A549 (cell line): ENCODE data around the gene SGTA. TPM values are rescaled to one million over a fixed set of nuclear protein-coding genes. Genes with fewer than 3 reads are reported as not detected.

Experiments
- ATAC-seq, 2 experiments: fragments of 200-7000 bp in 1 of 2; fragments of >200 bp in 1 of 2; cut with Nextera tagmentation in 1 of 2; cut with Tn5 transposase in 1 of 2; 3 replicates each; pipeline versions ENCODE4 v1.8.0 to v1.9.1; 2018 to 2020; ENCODE audit warnings: mild to moderate bottlenecking in 1 of 2, moderate library complexity in 1 of 2
- CTCF ChIA-PET: fragments of 300-600 bp; sonication (Branson Sonifier 250); formaldehyde crosslinking; extraction: SDS; loops from one replicate; lab custom pipeline; 2021; ENCODE audit warnings: antibody characterized with exemption, inconsistent platforms; lab: Yijun Ruan, JAX
- POLR2A ChIA-PET: fragments of 350-600 bp; formaldehyde crosslinking; extraction: SDS; loops from one replicate; lab custom pipeline; 2021; ENCODE audit warnings: antibody characterized with exemption, inconsistent platforms; lab: Yijun Ruan, JAX
- DNase-seq, 2 experiments: peaks; one replicate each; pipeline versions ENCODE4 v3.0.0 to v3.0.0-alpha.2; 2011 to 2016; ENCODE audit warnings: low read depth in 1 of 2, low spot score in 1 of 2
- FAIRE-seq: peaks from 2 replicates; lab custom pipeline; 2011; peaks lifted over from hg19 to GRCh38; lab: Jason Lieb, UNC
- H3K27ac ChIP-seq, 2 experiments: fragments of >200 bp; sonication (Bioruptor Twin); formaldehyde crosslinking; 3 replicates each; pipeline ENCODE4 v1.5.1; 2016 to 2017
- H3K4me1 ChIP-seq: fragments of >200 bp; sonication (Bioruptor Twin); formaldehyde crosslinking; 3 replicates; pipeline ENCODE4 v1.6.1; 2016
- H3K4me2 ChIP-seq: fragments of >200 bp; sonication (Bioruptor Twin); formaldehyde crosslinking; 3 replicates; pipeline ENCODE4 v1.6.1; 2016
- H3K4me3 ChIP-seq: fragments of >200 bp; sonication (Bioruptor Twin); formaldehyde crosslinking; 3 replicates; pipeline ENCODE4 v1.5.1; 2016
- H3K9me3 ChIP-seq: fragments of >200 bp; sonication (Bioruptor Twin); formaldehyde crosslinking; 3 replicates; pipeline ENCODE4 v1.6.1; 2016
- ATOH8 ChIP-seq: fragments of 250-450 bp; sonication (Bioruptor Pico); IDR thresholded peaks from 2 replicates; pipeline ENCODE4 v1.5.0; 2020; ENCODE audit warnings: low read depth, mild to moderate bottlenecking, moderate library complexity
- BHLHE40 ChIP-seq: IDR thresholded peaks from 2 replicates; pipeline ENCODE4 v1.6.1; 2012; ENCODE audit warnings: low read depth, low read length, inconsistent platforms
- CEBPB ChIP-seq, 2 experiments: fragments of >200 bp in 1 of 2; sonication (Bioruptor Twin) in 1 of 2; formaldehyde crosslinking in 1 of 2; IDR thresholded peaks; 2 replicates each; pipeline ENCODE4 v1.6.1; 2012 to 2016
- CHD2 ChIP-seq: fragments of 150-350 bp; IDR thresholded peaks from 2 replicates; pipeline ENCODE4 v1.6.1; 2014; ENCODE audit warnings: low read length; ENCODE audit not compliant: partially characterized antibody
- CTCF ChIP-seq: fragments of >200 bp; sonication (Bioruptor Twin); formaldehyde crosslinking; IDR thresholded peaks from 3 replicates; pipeline ENCODE4 v1.5.1; 2016
- EHMT2 ChIP-seq: fragments of 200-600 bp; sonication (generic); IDR thresholded peaks from 2 replicates; pipeline ENCODE4 v1.6.1; 2016; ENCODE audit warnings: antibody characterized with exemption, low read depth, mild to moderate bottlenecking, moderate library complexity
- ESRRA ChIP-seq: fragments of 150-350 bp; IDR thresholded peaks from 2 replicates; pipeline ENCODE4 v1.6.1; 2014; ENCODE audit warnings: mild to moderate bottlenecking, low read length, borderline replicate concordance
- FOSL2 ChIP-seq, 2 experiments: fragments of 450-650 bp in 1 of 2; fragments of >200 bp in 1 of 2; sonication (Bioruptor Twin) in 1 of 2; formaldehyde crosslinking; IDR thresholded peaks; 2 replicates each; pipeline versions ENCODE4 v1.5.0 to v1.6.1; 2016 to 2020; ENCODE audit warnings: mild to moderate bottlenecking in 1 of 2, moderate library complexity in 1 of 2
- JUNB ChIP-seq: fragments of >200 bp; sonication (Bioruptor Twin); formaldehyde crosslinking; IDR thresholded peaks from 2 replicates; pipeline ENCODE4 v1.6.1; 2016
- KDM1A ChIP-seq: fragments of 200-600 bp; sonication (generic); IDR thresholded peaks from 2 replicates; pipeline ENCODE4 v1.6.1; 2016; ENCODE audit warnings: low read depth, mild to moderate bottlenecking
- KDM5A ChIP-seq: fragments of 200-600 bp; sonication (generic); IDR thresholded peaks from 2 replicates; pipeline ENCODE4 v1.6.1; 2016; ENCODE audit warnings: antibody characterized with exemption, mild to moderate bottlenecking
- NFE2L2 ChIP-seq: fragments of 150-350 bp; conservative IDR thresholded peaks from 2 replicates; pipeline ENCODE4 v1.6.1; 2014; ENCODE audit warnings: low read length
- NPAS2 ChIP-seq: fragments of 250-450 bp; sonication (Bioruptor Pico); IDR thresholded peaks from 2 replicates; pipeline ENCODE4 v1.8.0; 2022; ENCODE audit warnings: mild to moderate bottlenecking, moderate library complexity, borderline replicate concordance
- POLR2A ChIP-seq: IDR thresholded peaks from 2 replicates; pipeline ENCODE4 v1.6.1; 2012; ENCODE audit warnings: mild to moderate bottlenecking, low read length
- POLR2AphosphoS2 ChIP-seq: conservative IDR thresholded peaks from 2 replicates; pipeline ENCODE4 v1.6.1; 2012; ENCODE audit warnings: low read length, improper control_type of control experiment, inconsistent platforms
- RARB ChIP-seq: fragments of 250-450 bp; sonication (Bioruptor Pico); IDR thresholded peaks from 2 replicates; pipeline ENCODE4 v1.8.0; 2021; ENCODE audit warnings: mild to moderate bottlenecking, moderate library complexity
- REST ChIP-seq: fragments of 200-600 bp; sonication (generic); IDR thresholded peaks from 2 replicates; pipeline ENCODE4 v1.6.1; 2016; ENCODE audit warnings: antibody characterized with exemption, mild to moderate bottlenecking, moderate library complexity
- RNF2 ChIP-seq: fragments of 200-600 bp; sonication (generic); IDR thresholded peaks from 2 replicates; pipeline ENCODE4 v1.6.1; 2016; ENCODE audit warnings: low read depth, mild to moderate bottlenecking, antibody characterized with exemption, moderate library complexity, borderline replicate concordance
- SMC3 ChIP-seq: fragments of >200 bp; sonication (Bioruptor Twin); formaldehyde crosslinking; IDR thresholded peaks from 3 replicates; pipeline ENCODE4 v1.6.1; 2018; ENCODE audit warnings: inconsistent platforms
- SREBF2 ChIP-seq: fragments of 450-650 bp; IDR thresholded peaks from 2 replicates; pipeline ENCODE4 v1.6.1; 2014; ENCODE audit warnings: mild to moderate bottlenecking, moderate library complexity
- TP53 ChIP-seq: fragments of 250-450 bp; sonication (Bioruptor Pico); IDR thresholded peaks from 2 replicates; pipeline ENCODE4 v1.5.0; 2021; ENCODE audit warnings: mild to moderate bottlenecking, moderate library complexity
- ZC3H11A ChIP-seq: fragments of 450-650 bp; IDR thresholded peaks from 2 replicates; pipeline ENCODE4 v1.6.1; 2014; ENCODE audit warnings: antibody characterized with exemption, mild to moderate bottlenecking
- ZFP36 ChIP-seq: fragments of 450-650 bp; IDR thresholded peaks from 2 replicates; pipeline ENCODE4 v1.6.1; 2014; ENCODE audit warnings: borderline replicate concordance; ENCODE audit not compliant: partially characterized antibody
- WGBS: methylation state at CpG from one replicate; pipeline ENCODE4 v1.1.6; 2017; ENCODE audit errors: missing lambda C conversion rate; 5-methylcytosine and 5-hydroxymethylcytosine counted together
- polyA plus RNA-seq, 4 experiments: library from polyadenylated mRNA; depleted of rRNA in 3 of 4; stranded (reverse); fragments of >200 nt; fragmentation: RNase III in 1 of 4; extraction: RNeasy Plus Mini Kit Qiagen cat#74134 plus additional on column Dnase treatment in 1 of 4; gene quantifications; 2 replicates in 3 of 4; 3 replicates in 1 of 4; pipeline ENCODE4 v1.2.3, GENCODE V29; 2011 to 2017
- TF ChIP-seq, protein P1 (sequence below): fragments of 250-450 bp; sonication (Bioruptor Pico); IDR thresholded peaks from 2 replicates; pipeline ENCODE4 v1.5.0; 2021; ENCODE audit warnings: mild to moderate bottlenecking, moderate library complexity, borderline replicate concordance
- TF ChIP-seq, protein P2 (sequence below): fragments of 150-350 bp; IDR thresholded peaks from 2 replicates; pipeline ENCODE4 v1.6.1; 2014; ENCODE audit warnings: low read depth, mild to moderate bottlenecking, low read length

SGTA gene
- polyA plus RNA-seq, 2 of the 4 experiments (the other 2 are of a cell fraction), result 39.1 to 48.0 TPM

DNA sequence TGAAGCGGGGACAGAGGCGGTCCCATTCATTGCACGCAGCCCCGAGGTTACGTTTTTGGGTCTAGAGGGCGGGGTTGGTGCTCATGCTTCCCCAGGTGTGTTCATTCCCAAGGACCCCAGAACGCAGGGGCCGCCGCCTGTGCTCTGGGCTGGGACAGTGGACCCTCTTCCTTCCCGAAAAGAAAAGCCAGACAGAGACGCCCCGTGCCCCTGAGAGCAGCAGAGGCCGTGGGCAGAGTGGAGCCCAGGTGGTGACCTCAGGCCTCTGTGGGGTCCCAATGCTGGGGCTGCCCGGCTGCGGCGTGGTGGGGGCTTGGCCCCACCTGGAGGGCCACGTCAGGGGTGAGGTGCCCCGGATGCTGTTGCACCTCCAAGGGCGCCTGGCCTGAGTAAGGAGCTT, 15.4 kb downstream of the SGTA start:
- ATAC-seq, result no peak
- Histone ChIP-seq H3K4me3 (no peak overlapping the region), H3K4me2 (no peak overlapping the region), H3K9me3 (no peaks in the 10 kb centered on the region), H3K4me1 (no peaks in the 10 kb centered on the region), H3K27ac (no peak overlapping the region)
- CTCF ChIA-PET, result no interaction called here
- FAIRE-seq, result no peak
- no peak for DNase-seq
- POLR2A ChIA-PET, result no interaction called here
- 97% methylated on average over 10 of the region's 19 CpGs for WGBS
- no peak for TF ChIP-seq BHLHE40
- TF ChIP-seq ESRRA, result no peak
- no peak for TF ChIP-seq RARB (CRISPR knock-in tag)
- TF ChIP-seq, protein P1, sequence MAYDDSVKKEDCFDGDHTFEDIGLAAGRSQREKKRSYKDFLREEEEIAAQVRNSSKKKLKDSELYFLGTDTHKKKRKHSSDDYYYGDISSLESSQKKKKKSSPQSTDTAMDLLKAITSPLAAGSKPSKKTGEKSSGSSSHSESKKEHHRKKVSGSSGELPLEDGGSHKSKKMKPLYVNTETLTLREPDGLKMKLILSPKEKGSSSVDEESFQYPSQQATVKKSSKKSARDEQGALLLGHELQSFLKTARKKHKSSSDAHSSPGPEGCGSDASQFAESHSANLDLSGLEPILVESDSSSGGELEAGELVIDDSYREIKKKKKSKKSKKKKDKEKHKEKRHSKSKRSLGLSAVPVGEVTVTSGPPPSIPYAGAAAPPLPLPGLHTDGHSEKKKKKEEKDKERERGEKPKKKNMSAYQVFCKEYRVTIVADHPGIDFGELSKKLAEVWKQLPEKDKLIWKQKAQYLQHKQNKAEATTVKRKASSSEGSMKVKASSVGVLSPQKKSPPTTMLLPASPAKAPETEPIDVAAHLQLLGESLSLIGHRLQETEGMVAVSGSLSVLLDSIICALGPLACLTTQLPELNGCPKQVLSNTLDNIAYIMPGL (CRISPR knock-in tag), result no peak
- TF ChIP-seq KDM5A, result no peak
- TF ChIP-seq ZC3H11A, result no peak
- no peak for TF ChIP-seq NPAS2
- TF ChIP-seq SREBF2, result no peak
- no peak for TF ChIP-seq EHMT2
- TF ChIP-seq RNF2, result no peak
- TF ChIP-seq ATOH8 (CRISPR knock-in tag), result no peak
- no peak for TF ChIP-seq FOSL2 (IDR thresholded peaks at IDR 0.05)
- no peak for TF ChIP-seq FOSL2 (CRISPR knock-in tag; IDR thresholded peaks at IDR 0.05)
- no peak for TF ChIP-seq CEBPB (IDR thresholded peaks at IDR 0.05)

GRCh38 chr19:2766594-2767372, 16.3 kb downstream of the SGTA start:
- WGBS, result 96% methylated on average over 26 of the region's 35 CpGs
- POLR2A ChIA-PET, result no interaction called here

More at GRCh38 chr19:2766594-2767372, 16.3 kb downstream of the SGTA start:
- Histone ChIP-seq H3K4me2 (no peak overlapping the region), H3K4me1 (no peaks in the 10 kb centered on the region), H3K27ac (no peak overlapping the region), H3K9me3 (no peaks in the 10 kb centered on the region), H3K4me3 (no peak overlapping the region)
- CTCF ChIA-PET, result interaction anchor here (0.8 to 1.5 kb wide), 2 partner anchors 17 to 50 kb away, joined by 3 read pairs; no protein-coding TSS in a partner anchor
- no peak for ATAC-seq
- no peak for FAIRE-seq
- no peak for DNase-seq
- TF ChIP-seq KDM5A (no peak), EHMT2 (no peak), NFE2L2 (no peak), KDM1A (no peak), JUNB (no peak), TP53 (CRISPR knock-in tag) (no peak), CTCF (no peak), FOSL2 (IDR thresholded peaks at IDR 0.05) (no peak), FOSL2 (CRISPR knock-in tag; IDR thresholded peaks at IDR 0.05) (no peak), ZC3H11A (no peak), REST (no peak), RNF2 (no peak), ZFP36 (no peak), POLR2A (no peak), SMC3 (no peak), POLR2AphosphoS2 (no peak), CHD2 (no peak)
- TF ChIP-seq, protein P2, sequence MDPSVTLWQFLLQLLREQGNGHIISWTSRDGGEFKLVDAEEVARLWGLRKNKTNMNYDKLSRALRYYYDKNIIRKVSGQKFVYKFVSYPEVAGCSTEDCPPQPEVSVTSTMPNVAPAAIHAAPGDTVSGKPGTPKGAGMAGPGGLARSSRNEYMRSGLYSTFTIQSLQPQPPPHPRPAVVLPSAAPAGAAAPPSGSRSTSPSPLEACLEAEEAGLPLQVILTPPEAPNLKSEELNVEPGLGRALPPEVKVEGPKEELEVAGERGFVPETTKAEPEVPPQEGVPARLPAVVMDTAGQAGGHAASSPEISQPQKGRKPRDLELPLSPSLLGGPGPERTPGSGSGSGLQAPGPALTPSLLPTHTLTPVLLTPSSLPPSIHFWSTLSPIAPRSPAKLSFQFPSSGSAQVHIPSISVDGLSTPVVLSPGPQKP, result no peak
